ENCODE results near the gene ARHGEF7.
"Not testable (repeated sequence)": the region's sequence is repeated elsewhere in the genome, so short reads cannot be mapped to it uniquely, and the experiment has no call there.

ARHGEF7 gene

DNA sequence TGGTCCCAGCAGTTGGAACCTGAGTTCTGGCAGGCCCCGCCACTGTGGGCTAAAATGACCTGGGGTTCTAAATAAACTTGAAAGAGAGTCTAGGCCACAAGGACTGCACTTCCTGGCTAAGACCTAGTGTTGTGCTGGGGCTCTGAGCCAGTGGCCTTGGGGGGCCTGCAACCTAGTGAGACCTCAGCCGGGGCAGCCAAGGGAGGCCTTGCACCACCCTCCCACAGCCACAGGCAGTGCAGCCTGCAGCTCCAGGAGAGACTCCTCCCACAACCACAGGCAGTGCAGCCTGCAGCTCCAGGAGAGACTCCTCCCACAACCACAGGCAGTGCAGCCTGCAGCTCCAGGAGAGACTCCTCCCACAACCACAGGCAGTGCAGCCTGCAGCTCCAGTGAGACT lies 142.8 kb downstream of the ARHGEF7 start:
- not testable (repeated sequence) for DNase-seq

DNA sequence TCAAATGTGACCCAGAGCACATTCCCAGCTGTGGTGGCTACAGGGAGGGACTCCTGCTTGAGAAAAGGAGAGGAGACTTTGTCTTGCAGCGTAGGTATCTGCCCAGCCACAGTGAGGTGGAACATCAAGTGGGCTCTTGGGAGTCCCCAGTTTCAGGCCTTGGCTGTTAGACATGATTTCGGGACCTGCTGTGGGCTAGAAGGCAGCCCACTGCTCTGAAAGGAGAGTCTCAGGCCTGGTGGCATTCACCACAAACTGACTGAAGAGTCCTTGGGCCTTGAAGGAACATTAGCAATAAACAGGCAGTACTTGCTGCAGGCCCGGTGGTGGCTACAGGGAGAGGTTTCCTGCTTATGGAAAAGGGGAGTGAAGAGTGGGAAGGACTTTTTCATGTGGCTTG lies 143.5 kb downstream of the ARHGEF7 start:
- no peak for DNase-seq

DNA sequence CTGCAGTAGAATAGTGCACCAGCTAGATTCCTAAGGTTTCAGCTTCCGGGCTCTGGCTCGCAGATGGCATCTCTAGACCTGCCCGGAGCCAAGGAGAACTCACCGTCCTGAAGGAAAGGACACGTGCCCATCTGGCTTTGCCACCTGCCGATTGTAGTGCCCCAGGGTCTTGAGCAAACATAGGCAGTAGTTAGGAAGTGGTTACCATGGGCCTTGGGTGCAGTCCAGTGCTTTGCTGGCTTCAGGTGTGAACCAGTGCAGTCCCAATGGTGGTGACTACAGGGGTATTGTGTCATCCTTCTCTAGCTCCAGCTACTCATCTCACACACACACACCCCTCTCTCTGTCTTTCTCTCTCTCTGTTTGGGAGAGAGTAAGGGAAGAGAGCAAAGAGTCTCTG lies 143.9 kb downstream of the ARHGEF7 start:
- no peak for DNase-seq

DNA sequence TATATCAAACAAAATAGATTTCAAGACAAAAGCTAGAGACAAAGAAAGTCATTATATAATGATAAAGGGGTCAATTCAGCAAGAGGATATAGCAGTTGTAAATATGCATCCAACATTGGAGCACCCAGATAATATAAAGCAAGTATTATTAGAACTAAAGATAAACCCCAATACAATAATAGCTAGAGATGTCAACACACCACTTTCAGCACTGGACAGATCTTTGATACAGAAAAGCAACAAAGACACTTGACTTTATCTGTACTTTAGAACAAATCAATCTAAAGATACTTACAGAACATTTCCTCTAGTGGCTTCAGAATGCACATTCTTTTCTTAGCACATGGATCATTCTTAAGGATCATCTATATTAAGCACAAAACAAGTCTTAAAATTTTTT lies 146.2 kb downstream of the ARHGEF7 start:
- no peak for DNase-seq

DNA sequence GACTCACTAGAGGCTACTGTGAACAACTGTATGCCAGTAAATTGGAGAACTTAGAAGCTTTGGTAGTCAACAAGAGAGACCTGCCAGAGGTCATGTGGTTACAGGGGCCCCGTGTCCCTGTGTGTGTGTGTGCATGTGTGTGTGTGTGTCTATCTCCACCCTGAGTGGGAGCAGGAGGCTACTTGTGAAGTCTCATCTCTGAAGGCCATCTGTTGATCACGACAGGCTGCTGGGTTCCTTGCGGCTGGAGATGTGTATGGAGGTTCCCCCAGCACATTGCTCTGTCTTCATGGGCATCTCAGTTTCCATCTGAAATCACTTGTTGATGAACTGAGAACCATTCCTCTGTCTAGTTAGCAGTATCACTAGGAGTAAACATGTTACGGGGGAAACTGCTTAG lies 147.2 kb downstream of the ARHGEF7 start:
- DNase-seq, result no peak

DNA sequence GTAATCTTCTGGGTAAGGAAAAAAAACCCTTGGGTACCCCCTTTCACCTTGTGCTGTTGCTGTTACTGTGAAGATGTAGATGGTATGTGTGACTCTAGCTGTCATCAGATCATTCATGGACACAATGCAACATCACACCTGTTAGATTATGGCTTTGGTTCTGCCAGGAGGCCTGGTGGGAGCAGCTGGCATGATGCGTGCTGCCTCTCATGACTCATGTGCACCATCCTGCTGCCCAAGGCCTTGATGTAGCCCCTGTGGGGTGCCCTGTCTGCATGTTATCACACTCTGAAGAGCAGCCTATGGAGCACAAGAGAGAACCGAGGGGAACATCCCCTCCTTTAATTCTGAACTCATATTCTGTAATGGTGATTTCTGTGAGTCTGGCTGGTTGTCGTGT lies 147.6 kb downstream of the ARHGEF7 start:
- no peak for DNase-seq

DNA sequence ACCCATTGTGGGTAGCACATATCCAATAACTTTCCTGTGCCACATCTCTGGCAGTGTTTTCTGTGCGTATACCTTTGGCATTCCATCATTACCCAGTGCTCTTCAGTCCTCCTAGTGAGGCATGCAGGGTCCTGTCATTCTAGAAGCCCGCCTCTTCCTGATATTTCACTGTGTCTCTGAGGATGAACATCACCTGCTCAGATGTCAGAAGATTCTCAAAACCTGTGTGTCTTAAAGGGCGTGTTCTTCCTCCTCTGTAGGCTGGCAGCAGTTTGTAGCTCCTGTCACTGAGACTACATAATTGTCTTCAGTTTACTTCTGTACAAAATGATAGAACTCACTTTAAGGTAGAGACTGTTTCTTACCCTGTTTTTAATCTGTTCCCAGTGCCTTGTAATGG lies 148.5 kb downstream of the ARHGEF7 start:
- DNase-seq, result no peak

DNA sequence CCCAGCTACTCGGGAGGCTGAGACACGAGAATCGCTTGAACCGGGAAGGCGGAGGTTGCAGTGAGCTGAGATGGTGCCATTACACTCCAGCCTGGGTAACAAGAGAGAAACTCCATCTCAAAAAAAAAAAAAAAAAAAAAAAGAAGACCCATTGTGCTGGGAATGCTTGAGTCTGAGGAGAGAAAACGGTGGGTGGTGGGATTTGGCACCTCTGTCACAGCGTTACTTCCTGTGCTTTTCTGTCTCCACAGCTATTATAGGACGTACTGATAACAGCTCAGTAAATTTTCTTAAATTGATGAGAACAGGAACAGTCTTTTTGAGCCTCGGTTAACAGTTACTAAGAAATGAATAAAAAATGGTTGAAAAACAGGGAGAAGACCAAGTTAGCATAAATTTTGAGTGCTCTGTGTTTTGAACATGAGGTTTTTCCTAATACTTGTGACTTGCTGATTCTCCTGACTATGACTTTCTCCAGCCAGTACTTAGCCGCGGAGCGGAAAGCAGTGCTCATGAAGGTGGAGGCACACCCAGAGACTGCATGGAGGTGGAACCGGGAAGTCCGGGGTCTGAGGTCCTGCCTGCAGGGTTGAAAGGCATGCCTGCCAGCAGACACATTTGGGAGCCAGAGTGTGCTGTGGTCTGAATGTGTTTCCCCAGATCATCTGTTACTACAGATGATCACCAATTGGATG lies 150.0 kb downstream of the ARHGEF7 start:
- no peak for DNase-seq

DNA sequence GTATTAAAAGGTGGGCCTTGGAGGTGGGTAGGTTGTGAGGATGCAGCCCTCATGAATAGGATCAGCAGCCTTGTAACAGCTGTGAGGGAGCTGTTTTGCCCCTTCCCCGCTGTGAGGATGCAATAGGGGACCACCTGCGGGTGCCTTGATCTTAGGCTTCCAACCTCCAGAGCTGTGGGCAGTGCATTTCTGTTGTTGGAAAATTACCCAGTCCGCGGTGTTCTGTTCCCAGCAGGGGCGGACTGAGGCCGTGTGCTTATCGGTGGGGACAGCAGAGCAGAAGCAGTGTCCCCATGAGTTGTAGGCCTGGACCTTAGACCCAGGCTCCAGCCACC lies 150.6 kb downstream of the ARHGEF7 start:
- no peak for DNase-seq

DNA sequence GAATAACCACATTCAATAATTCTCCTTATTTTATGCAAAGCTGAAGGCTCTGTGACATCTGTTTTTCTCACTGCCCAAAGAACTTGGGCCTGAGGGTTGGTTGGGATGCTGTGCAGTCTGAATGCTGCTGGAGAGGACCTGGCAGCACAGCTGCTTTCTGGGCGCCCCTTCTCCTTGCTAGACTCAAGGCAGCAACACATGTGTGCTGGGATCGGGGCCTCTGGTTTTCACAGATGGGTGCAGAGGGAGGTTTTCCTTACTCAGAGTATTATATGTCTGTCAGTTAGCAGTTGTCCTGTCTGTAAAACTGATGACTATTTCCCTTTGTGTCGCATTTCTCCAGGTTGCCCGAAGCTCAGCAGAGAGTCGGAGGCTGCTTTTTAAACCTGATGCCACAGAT lies 152.1 kb downstream of the ARHGEF7 start:
- no peak for DNase-seq

DNA sequence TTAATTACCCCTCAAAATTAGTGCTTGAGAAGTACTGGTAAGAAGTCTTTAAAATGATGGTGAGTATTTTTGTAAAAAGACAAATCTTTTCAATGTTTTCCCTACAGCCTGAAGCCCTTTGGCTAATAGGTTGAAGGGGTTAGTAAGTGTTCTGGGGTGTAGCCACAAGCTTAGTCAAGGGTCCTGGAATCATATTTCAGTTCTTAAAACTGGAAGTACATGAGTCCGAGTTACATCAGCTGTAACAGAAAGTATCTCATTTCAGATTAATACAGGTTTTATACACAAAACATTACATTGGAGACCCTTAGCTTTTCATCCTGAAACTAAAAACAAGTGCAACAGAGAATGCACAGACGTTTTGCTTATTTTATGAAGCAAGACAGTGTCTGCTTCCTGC lies 152.7 kb downstream of the ARHGEF7 start:
- DNase-seq, result no peak

DNA sequence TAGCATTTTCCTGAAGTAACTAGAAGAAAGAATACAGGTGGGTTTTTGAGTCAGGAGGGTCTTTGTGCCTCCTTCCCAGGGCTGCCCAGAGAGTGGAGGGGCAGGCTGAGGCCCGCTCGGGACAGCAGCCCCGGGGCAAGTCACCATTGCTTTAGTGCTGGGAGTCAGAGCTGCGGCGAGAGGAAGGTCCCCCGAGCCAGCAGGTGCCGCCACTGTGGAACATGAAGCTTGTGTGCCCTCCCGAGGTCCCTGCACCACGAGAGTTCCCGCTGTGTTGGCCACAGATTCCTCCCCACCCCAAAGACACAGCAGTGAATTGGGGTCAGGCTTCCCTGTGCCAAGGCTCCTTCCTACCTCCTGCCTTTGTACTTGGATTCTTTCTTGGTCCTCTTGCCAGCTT lies 154.4 kb downstream of the ARHGEF7 start:
- no peak for DNase-seq

DNA sequence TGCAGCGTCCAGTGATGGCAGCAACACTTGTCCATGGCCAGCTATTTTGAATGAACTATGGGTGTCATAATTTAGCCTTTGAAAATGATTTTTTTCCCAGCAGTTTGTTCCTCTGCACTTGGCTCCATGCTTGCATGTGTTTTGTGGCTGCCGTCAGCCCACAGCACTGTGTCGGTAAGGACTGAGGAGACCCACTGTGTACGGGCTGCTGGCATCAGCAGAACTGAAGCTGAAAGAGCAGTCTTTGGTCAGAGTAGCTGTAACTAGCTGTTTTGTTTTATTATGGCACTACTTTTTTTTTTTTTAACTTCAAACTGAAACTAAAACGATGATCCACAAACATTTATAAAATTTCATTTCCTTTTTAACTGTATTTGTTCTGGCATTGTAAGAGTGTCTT lies 155.0 kb downstream of the ARHGEF7 start:
- no peak for DNase-seq

DNA sequence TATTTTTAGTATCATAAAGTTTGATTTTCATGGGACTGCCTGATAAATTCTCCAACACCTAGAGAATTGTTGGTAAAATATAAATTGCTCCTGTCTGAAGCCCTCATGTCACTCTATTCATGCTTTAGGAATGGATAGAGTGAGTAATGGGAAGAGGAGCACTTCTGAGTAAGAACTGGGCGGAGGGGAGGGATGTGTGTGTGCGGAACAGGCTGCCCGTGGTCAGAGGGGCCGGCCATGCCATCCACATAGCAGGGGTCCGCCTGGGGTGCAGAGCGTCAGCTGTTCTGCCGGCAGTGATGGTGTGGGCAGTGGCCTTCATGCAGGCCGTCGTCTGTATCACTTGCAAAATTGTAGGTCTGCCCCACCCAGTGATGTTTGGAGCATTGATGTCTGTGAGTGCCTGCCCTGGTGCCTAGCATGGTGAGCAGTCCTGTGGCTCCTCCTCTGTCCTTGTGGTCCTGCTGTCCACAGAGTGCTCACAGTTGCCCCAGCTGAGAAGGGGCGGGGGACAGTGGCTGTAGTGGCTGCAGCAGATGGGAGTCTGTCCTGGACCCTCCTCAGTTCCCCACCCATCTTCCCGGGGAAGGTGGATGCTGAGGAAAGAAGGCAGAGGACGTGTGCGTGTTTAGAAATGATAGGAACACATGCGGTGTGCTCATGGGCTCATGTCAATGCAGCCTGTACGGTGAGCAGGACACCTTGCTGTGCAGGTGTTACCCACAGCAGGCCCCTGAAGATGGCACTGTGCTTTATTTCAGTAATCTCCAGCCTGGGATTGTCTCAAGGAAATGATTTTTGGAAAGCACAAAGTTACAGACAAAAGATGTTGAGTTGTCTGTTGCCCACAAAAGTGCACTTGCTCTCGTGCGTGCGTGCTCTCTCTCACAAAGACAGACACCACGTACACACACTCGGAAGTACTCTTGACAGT lies 155.9 kb downstream of the ARHGEF7 start:
- no peak for DNase-seq

DNA sequence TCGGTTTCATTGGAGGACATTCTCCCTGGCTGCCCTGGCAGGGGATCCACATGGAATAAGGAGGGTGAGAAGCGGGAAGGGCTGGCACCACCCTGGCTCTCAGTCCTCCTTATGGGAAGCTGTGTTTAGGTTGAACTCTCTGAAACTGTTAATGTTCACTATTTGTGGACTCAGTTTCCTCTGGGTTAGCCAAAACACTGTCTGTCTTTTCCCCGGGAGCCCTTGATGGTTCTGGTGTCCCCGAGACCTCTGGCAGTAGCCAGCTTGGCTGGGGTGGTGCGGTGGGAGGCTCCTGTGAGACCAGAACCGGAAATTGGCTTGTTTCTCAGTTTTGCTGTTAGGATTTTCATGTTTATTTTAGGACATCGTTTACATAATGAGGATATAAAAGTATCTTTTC lies 157.0 kb downstream of the ARHGEF7 start:
- no peak for DNase-seq

DNA sequence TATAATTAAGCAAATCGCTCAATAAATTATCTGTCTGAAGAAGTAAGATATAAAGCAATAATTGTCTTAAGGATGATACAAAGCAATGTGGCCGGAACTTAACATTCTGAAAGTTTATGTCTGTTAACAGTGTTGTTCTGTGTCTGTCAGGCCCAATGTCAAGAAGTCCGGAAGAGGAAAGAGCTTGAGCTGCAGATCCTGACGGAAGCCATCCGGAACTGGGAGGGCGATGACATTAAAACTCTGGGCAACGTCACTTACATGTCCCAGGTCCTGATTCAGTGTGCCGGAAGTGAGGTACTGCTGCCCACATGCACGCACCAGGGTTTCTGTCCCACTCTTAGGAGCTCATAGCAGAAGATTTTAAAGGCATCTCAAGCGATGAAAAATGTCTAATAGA lies 160.3 kb downstream of the ARHGEF7 start:
- no peak for DNase-seq

DNA sequence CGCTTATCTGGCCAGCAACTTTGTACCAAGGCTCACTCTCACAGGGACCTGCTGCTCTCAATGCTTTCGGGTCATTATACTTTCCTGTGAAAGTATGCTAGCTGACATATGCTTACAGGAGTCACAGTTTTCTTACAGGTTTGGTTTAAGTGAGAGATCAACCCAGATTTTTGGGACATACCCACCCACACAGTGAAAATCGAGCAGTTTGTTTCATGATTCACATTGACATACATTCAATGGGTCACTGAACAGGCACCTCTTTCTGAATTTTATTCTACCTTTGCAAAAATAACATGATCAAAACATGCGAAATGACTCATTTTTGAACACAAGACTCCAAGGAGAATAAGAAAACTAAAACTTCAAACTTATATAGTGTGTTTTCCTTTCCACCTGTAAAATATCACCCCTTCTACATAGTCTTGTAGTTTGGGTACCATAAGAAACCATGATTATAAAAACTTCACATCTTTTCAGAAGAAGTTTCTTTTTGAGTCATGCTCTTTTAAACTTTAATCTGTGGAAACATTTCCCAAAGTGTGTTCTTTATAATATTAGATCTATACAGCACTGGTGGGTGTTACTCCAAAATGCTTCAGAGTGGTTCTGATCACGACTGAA lies 161.0 kb downstream of the ARHGEF7 start:
- DNase-seq, result no peak

DNA sequence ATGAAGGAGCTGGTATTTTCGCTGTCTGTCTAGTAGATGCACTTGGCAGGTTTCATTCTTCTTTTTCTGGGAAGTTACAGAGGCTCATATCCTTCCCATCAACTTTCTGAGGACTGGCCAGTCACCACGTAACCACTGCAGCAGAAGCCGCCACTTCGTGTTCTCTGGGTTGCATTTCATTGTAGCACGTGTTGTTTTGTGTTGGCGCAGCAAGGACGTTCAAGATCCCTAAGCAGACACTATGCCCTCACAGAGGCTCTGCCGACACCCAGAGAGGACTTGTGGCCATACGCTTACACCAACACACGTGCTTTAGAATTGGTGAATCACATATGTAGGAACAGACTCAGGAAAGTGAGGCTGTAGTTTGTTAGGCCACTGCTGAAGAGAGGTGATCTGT lies 163.1 kb downstream of the ARHGEF7 start:
- no peak for DNase-seq

DNA sequence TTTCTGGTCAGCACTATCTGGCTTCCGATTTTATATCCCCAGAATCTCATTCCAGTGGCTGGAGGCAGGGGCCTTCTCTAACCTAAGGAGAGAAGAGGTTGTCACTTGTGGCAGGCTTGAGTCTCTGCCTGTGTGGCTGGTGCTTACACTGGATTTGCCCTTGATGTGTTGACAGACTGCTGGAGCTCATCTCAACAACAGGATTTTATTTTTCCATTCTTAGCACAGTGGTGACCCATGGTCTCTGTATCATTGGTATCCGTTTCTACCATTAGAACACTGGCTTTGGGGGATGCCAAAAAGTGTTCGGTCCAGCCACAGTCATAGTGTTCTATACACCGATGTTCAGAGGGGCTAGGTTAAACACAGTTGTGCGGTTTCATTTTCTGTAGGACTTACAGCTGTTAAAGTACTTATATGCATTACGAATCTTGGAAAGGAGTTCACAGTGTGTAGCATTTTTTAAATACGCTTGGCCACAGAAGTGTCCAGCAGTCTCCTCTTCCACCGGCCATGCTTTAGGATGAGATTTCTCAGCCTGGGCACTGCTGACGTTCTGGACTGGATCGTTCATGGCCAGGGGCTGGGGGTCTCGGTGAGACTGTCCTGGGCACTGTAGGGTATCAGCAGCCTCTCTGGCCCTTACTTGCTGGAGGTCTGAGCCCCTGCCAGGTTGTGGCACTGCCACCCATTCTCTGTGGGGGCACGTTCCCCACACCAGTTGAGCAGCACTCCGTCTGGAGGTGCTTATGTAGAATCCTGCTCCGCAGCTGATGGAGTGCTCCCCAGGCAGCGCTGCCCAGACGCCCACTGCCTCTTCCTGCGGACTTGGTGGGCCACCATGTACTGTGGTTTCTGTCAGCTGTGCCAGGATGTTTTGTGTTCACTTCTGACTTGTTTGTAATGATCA lies 163.9 kb downstream of the ARHGEF7 start:
- no peak for DNase-seq

DNA sequence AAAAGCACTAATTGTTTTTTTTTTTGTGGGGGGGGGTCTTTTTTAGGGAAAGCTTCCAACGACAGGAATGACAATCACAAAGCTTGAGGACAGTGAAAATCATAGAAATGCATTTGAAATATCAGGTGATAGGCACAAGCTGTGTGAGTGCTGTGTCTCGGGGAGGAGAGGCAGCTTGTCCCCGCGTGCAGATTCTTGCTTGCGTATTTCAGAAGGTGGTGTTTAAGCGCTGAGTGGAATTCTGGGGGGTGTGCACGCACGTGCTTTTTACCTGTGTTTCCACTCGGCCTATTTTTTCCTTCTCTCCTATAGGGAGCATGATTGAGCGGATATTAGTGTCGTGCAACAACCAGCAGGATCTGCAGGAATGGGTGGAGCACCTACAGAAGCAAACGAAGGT lies 165.1 kb downstream of the ARHGEF7 start:
- DNase-seq, result no peak

DNA sequence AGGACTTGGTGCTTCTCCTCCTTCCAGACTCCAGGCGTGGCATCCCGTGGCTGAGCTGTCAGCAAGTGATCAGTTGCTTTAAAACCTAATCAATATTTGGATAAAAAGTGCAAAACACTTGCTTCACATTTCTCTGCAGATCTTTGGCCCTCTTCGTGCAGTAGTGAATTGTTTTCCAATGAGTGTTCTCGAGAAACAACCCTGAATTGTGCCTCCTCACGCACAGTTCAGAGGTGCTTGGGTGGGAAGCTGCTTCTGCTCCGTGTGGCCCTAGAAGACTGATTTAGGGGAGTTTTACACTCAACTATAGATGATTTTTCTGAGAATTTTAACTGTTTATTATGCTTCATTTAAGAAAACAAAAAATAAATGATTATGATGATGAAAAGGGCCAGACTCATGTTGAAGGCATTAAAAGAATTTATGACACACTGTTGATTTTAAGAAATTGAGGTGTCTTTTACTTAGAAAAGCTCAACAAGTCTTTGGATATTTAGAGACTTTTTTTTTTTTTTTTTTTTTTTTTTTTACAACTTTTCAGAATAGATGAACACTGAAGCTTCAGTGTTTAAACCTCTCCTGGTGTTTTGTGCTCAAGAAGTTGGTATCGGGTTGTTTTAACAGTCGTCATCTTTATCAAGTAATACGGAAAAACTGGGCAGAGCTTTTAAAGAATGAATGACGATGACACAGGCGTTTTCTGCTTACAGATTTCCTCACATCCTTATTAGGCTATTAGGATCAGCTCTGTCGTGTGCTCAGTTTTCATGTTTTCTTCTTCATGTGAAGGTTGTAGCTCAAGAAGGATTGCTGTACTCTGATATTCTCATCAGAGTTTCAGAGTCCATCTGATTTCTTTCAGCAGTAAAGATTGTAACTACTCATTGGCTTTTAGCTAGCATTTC lies 165.8 kb downstream of the ARHGEF7 start:
- no peak for DNase-seq

DNA sequence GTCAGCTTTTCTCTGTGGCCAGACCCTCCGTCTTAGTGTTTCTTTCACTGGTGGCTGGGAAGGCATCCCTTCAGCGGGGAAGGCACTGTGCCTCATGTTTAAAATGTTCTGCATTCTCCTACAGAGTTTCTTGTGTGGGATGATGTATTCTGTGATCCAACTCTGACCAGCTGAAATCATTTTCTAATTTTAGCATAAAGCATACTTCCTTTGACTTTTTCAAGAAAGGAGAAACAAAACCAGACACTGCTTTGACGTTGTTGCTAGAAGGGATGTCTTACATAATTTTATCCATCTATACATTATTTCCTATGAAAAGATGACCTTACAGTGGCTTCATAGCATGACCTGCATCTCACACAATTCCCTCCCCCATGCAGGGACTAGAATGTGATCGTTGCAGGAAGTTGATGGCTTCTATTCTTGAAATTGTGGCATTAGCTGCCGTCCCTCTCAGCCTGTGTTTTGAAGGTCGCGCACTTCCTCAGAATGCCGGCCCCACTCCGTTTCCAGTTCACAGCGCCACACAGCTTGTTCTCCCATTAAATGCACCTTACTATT lies 166.7 kb downstream of the ARHGEF7 start:
- DNase-seq, result no peak
